ENCODE results near the gene ZNF148.

DNA sequence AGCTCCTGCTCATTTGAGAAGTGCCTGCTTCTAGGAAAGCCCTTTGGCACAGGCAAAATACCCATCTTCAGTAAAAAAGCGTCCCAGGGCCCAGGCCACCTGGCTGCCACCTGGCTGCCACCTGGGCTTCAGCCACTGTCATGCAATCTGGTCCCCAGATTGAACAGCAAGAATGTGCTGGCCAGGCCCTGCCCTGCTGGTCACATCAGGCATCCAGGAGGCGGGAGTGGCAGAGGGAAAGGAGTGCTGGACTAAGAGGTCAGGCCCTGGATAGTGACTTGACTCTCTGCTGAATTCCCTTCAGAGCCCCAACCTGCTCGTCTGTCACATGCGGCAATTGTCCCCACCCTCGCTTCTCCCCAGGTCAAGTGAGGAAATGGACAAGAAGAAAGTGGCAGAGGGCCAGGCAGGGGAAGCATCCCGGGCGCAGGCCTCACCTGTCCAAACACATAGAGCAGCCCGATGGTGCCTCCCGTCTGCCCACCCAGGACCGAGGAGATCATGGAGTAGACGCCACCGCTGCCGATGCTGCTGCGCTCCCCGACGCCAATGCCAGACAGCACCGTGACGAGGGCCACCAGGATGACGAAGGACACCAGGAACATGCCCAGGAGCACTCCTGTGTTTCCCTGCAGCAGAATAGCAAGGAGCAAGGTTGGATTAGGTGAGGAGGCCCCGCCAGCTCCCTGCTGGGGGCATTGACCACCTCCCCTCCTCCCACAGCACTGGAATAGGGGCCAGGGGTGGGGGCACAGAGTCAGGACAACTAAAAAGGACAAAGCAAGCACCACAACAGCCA is 188.1 kb downstream of the ZNF148 start:
- TF ChIP-seq, protein P1, sequence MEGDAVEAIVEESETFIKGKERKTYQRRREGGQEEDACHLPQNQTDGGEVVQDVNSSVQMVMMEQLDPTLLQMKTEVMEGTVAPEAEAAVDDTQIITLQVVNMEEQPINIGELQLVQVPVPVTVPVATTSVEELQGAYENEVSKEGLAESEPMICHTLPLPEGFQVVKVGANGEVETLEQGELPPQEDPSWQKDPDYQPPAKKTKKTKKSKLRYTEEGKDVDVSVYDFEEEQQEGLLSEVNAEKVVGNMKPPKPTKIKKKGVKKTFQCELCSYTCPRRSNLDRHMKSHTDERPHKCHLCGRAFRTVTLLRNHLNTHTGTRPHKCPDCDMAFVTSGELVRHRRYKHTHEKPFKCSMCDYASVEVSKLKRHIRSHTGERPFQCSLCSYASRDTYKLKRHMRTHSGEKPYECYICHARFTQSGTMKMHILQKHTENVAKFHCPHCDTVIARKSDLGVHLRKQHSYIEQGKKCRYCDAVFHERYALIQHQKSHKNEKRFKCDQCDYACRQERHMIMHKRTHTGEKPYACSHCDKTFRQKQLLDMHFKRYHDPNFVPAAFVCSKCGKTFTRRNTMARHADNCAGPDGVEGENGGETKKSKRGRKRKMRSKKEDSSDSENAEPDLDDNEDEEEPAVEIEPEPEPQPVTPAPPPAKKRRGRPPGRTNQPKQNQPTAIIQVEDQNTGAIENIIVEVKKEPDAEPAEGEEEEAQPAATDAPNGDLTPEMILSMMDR (IDR thresholded peaks at IDR 0.05; ENCODE audit: insufficient read depth, low read length), result no peak
- TF ChIP-seq POLR2AphosphoS5 (IDR thresholded peaks at IDR 0.05; ENCODE audit: low read depth), result no peak
